ENCODE results near the gene EMP2.

The EMP2 gene

DNA sequence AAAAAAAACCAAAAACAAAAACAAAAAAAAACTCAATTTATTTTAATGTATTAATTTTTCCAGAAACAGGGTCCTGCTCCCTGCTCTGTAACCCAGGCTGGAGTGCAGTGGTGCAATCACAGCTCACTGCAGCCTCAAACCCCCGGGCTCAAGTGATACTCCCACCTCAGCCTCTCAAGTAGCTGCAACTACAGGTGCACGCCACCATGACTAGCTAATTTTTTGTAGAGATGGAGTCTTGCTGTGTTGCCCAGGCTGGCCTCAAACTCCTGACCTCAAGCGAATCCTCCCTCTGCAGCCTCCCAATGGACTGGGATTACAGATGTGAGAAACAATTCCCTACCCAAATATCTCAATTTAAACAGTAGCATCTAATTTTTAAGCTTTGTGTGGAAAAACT, 25.2 kb upstream of the EMP2 start:
- ATAC-seq: no peak
- no peak for TF ChIP-seq ARNTL (CRISPR knock-in tag; IDR thresholded peaks at IDR 0.05; ENCODE audit: borderline replicate concordance, low read depth)
- TF ChIP-seq TCF4 (CRISPR knock-in tag; IDR thresholded peaks at IDR 0.05; ENCODE audit: borderline replicate concordance): no peak
- no peak for TF ChIP-seq ZC3H10 (CRISPR knock-in tag; IDR thresholded peaks at IDR 0.05)
- TF ChIP-seq GLIS3 (CRISPR knock-in tag; IDR thresholded peaks at IDR 0.05): no peak
- TF ChIP-seq ZNF70 (CRISPR knock-in tag; IDR thresholded peaks at IDR 0.05): no peak
- TF ChIP-seq, protein P1, sequence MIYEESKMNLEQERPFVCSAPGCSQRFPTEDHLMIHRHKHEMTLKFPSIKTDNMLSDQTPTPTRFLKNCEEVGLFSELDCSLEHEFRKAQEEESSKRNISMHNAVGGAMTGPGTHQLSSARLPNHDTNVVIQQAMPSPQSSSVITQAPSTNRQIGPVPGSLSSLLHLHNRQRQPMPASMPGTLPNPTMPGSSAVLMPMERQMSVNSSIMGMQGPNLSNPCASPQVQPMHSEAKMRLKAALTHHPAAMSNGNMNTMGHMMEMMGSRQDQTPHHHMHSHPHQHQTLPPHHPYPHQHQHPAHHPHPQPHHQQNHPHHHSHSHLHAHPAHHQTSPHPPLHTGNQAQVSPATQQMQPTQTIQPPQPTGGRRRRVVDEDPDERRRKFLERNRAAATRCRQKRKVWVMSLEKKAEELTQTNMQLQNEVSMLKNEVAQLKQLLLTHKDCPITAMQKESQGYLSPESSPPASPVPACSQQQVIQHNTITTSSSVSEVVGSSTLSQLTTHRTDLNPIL (CRISPR knock-in tag; IDR thresholded peaks at IDR 0.05; ENCODE audit: low read depth): no peak
- no peak for TF ChIP-seq ZNF8 (CRISPR knock-in tag; IDR thresholded peaks at IDR 0.05)
- no peak for TF ChIP-seq ESRRG (CRISPR knock-in tag; IDR thresholded peaks at IDR 0.05)
- TF ChIP-seq OSR1 (CRISPR knock-in tag; IDR thresholded peaks at IDR 0.05): no peak
- no peak for TF ChIP-seq RARB (CRISPR knock-in tag; IDR thresholded peaks at IDR 0.05)
- TF ChIP-seq, protein P2, sequence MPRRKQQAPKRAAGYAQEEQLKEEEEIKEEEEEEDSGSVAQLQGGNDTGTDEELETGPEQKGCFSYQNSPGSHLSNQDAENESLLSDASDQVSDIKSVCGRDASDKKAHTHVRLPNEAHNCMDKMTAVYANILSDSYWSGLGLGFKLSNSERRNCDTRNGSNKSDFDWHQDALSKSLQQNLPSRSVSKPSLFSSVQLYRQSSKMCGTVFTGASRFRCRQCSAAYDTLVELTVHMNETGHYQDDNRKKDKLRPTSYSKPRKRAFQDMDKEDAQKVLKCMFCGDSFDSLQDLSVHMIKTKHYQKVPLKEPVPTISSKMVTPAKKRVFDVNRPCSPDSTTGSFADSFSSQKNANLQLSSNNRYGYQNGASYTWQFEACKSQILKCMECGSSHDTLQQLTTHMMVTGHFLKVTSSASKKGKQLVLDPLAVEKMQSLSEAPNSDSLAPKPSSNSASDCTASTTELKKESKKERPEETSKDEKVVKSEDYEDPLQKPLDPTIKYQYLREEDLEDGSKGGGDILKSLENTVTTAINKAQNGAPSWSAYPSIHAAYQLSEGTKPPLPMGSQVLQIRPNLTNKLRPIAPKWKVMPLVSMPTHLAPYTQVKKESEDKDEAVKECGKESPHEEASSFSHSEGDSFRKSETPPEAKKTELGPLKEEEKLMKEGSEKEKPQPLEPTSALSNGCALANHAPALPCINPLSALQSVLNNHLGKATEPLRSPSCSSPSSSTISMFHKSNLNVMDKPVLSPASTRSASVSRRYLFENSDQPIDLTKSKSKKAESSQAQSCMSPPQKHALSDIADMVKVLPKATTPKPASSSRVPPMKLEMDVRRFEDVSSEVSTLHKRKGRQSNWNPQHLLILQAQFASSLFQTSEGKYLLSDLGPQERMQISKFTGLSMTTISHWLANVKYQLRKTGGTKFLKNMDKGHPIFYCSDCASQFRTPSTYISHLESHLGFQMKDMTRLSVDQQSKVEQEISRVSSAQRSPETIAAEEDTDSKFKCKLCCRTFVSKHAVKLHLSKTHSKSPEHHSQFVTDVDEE (CRISPR knock-in tag; IDR thresholded peaks at IDR 0.05): no peak
- TF ChIP-seq BACH2 (CRISPR knock-in tag; IDR thresholded peaks at IDR 0.05; ENCODE audit: borderline replicate concordance): no peak
- TF ChIP-seq ZFP3 (CRISPR knock-in tag; IDR thresholded peaks at IDR 0.05): no peak
- TF ChIP-seq, protein P3, sequence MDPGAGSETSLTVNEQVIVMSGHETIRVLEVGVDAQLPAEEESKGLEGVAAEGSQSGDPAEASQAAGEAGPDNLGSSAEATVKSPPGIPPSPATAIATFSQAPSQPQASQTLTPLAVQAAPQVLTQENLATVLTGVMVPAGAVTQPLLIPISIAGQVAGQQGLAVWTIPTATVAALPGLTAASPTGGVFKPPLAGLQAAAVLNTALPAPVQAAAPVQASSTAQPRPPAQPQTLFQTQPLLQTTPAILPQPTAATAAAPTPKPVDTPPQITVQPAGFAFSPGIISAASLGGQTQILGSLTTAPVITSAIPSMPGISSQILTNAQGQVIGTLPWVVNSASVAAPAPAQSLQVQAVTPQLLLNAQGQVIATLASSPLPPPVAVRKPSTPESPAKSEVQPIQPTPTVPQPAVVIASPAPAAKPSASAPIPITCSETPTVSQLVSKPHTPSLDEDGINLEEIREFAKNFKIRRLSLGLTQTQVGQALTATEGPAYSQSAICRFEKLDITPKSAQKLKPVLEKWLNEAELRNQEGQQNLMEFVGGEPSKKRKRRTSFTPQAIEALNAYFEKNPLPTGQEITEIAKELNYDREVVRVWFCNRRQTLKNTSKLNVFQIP (CRISPR knock-in tag; IDR thresholded peaks at IDR 0.05; ENCODE audit: borderline replicate concordance, low read depth): no peak
- TF ChIP-seq CSDC2 (CRISPR knock-in tag; IDR thresholded peaks at IDR 0.05): no peak
- TF ChIP-seq ZNF565 (CRISPR knock-in tag; conservative IDR thresholded peaks at IDR 0.05; ENCODE audit: low read depth): no peak
- no peak for TF ChIP-seq TOX (CRISPR knock-in tag; IDR thresholded peaks at IDR 0.05; ENCODE audit: borderline replicate concordance)
- TF ChIP-seq ZFP30 (CRISPR knock-in tag; IDR thresholded peaks at IDR 0.05): no peak
- TF ChIP-seq SNAI2 (CRISPR knock-in tag; IDR thresholded peaks at IDR 0.05): no peak

DNA sequence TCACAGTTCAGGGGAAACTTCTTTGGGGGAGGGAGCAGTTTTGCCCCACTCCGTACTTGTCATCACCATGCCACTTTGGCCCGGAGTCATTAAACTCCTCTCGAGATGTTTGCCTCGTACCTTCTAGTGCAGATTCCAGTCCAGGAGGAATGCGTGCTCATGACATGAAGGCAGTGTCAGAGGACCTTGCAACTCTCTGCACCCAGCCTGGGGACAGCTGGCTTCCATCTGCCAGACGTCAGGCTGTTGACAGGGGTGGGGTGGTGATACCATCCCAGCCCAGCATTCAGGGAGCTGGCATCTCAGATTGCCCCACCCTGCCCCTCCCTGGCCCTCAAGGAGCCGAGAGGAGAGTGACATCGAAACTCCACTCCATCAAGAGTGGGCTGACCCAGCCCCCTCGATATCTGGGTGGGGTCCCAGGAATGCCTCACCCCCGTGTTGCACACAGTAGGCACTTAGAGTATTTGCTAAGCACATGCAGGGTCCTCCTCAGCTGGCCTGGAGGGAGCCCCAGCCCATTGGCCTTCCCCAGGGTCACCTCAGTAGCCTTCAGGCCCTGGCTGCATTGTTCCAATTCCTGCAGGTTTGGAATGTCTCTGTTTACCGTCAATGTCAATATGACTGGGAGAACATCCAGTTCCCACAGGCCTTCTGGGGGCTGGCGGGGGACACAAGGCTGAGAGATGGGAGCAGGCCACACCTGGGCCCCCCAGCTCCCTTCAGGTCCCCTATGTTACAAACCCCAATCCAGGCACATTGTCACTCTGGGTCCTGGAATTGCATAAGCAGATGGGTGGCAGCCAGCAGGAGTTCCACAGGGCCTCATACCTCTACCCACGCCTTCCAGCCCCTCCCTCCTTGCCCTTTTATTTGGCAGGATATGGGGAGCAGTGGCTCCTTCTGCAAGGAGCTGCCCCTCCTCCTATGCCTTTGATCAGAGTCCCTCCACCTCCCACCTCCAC, 21.3 kb upstream of the EMP2 start:
- peak; percentile 59 for ATAC-seq
- TF ChIP-seq OSR1 (CRISPR knock-in tag; IDR thresholded peaks at IDR 0.05) (no peak), ISL1 (CRISPR knock-in tag; IDR thresholded peaks at IDR 0.05) (0 out of 2 replicates have a peak, but pooled peaks have one; percentile 8)

DNA sequence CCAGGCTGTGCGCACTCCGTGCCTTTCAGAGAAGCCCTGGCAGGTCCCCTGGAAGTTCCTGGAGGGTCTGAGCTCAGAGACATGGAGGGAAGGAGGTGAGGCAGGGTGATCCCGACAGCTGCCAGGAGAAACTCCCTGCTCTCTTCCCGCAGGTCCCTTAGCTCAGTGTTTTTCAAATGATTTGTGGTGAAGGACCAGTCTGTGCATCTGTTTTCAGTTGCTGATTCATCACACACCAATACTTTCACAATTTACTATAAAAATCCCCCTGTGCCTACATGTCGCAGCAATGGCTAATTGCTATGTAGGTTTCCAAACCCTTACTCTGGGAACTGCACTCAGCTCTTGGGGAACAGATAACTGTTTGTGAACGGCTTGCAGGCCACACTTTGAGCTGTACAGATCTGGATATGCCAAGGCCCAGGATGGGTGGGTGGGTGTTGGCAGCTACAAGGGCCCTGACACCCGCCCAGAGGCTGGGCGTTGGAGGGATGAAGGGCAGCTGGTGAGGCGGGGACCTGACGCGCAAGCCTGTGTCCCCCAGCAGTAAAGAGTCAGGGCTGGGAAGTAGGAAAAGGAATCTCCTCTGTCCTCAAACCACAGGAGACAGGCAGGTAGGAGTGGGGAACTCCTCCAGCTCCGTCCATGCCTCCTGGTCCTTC, 20.5 kb upstream of the EMP2 start:
- no peak for TF ChIP-seq ZNF565 (CRISPR knock-in tag; conservative IDR thresholded peaks at IDR 0.05; ENCODE audit: low read depth)
- no peak for TF ChIP-seq ZNF8 (CRISPR knock-in tag; IDR thresholded peaks at IDR 0.05)
- no peak for TF ChIP-seq PPARA (CRISPR knock-in tag; IDR thresholded peaks at IDR 0.05; ENCODE audit: borderline replicate concordance)
- TF ChIP-seq TCF4 (CRISPR knock-in tag; IDR thresholded peaks at IDR 0.05; ENCODE audit: borderline replicate concordance): no peak
- ATAC-seq: peak; percentile 32

DNA sequence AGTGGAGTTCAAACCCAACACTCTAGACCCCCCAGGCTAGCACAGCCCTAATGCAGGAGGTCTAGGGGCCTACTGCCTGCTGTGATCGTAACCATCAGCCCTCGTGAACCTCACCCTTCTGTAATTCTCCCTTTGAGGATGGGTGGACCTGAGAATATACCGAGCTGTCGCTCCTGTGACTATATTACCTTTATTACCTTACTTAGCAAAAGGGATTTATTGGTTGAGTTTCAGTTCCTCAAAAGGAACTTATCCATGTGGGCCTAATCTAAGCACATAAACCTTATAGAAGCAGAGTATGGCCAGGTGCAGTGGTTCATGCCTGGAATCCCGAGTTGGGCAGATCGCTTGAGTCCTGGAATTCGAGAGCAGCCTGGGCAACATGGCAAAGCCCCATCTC, 19.2 kb upstream of the EMP2 start:
- no peak for ATAC-seq
- no peak for TF ChIP-seq GLIS3 (CRISPR knock-in tag; IDR thresholded peaks at IDR 0.05)
- TF ChIP-seq ZC3H10 (CRISPR knock-in tag; IDR thresholded peaks at IDR 0.05): no peak
- no peak for TF ChIP-seq ISL1 (CRISPR knock-in tag; IDR thresholded peaks at IDR 0.05)
- TF ChIP-seq TCF4 (CRISPR knock-in tag; IDR thresholded peaks at IDR 0.05; ENCODE audit: borderline replicate concordance): no peak
- TF ChIP-seq, protein P3 (CRISPR knock-in tag; IDR thresholded peaks at IDR 0.05; ENCODE audit: borderline replicate concordance, low read depth): no peak
- TF ChIP-seq PPARA (CRISPR knock-in tag; IDR thresholded peaks at IDR 0.05; ENCODE audit: borderline replicate concordance): no peak
- no peak for TF ChIP-seq ZNF70 (CRISPR knock-in tag; IDR thresholded peaks at IDR 0.05)
- TF ChIP-seq, protein P4, sequence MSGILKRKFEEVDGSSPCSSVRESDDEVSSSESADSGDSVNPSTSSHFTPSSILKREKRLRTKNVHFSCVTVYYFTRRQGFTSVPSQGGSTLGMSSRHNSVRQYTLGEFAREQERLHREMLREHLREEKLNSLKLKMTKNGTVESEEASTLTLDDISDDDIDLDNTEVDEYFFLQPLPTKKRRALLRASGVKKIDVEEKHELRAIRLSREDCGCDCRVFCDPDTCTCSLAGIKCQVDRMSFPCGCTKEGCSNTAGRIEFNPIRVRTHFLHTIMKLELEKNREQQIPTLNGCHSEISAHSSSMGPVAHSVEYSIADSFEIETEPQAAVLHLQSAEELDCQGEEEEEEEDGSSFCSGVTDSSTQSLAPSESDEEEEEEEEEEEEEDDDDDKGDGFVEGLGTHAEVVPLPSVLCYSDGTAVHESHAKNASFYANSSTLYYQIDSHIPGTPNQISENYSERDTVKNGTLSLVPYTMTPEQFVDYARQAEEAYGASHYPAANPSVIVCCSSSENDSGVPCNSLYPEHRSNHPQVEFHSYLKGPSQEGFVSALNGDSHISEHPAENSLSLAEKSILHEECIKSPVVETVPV (CRISPR knock-in tag; IDR thresholded peaks at IDR 0.05): no peak
- TF ChIP-seq ZFP30 (CRISPR knock-in tag; IDR thresholded peaks at IDR 0.05): no peak
- no peak for TF ChIP-seq ARNTL (CRISPR knock-in tag; IDR thresholded peaks at IDR 0.05; ENCODE audit: borderline replicate concordance, low read depth)
- no peak for TF ChIP-seq CSDC2 (CRISPR knock-in tag; IDR thresholded peaks at IDR 0.05)
- TF ChIP-seq ZFP3 (CRISPR knock-in tag; IDR thresholded peaks at IDR 0.05): no peak
- TF ChIP-seq ZNF565 (CRISPR knock-in tag; conservative IDR thresholded peaks at IDR 0.05; ENCODE audit: low read depth): no peak
- TF ChIP-seq TOX (CRISPR knock-in tag; IDR thresholded peaks at IDR 0.05; ENCODE audit: borderline replicate concordance): no peak

Measured in SK-N-SH treated with all-trans-retinoic acid at 6 μM for 48 hours (cell line).